IMR-90 (cell line): ENCODE measurements around the gene COMMD1.

Experiments
- POLR2A ChIP-seq: IDR thresholded peaks from 2 replicates; pipeline ENCODE4 v1.6.1; 2012; ENCODE audit warnings: mild to moderate bottlenecking, low read depth, low read length
- TF ChIP-seq, protein P1 (sequence below): conservative IDR thresholded peaks from 2 replicates; pipeline ENCODE4 v1.5.1; 2012; ENCODE audit warnings: mild to moderate bottlenecking, low read depth, low read length, improper control_type of control experiment

DNA sequence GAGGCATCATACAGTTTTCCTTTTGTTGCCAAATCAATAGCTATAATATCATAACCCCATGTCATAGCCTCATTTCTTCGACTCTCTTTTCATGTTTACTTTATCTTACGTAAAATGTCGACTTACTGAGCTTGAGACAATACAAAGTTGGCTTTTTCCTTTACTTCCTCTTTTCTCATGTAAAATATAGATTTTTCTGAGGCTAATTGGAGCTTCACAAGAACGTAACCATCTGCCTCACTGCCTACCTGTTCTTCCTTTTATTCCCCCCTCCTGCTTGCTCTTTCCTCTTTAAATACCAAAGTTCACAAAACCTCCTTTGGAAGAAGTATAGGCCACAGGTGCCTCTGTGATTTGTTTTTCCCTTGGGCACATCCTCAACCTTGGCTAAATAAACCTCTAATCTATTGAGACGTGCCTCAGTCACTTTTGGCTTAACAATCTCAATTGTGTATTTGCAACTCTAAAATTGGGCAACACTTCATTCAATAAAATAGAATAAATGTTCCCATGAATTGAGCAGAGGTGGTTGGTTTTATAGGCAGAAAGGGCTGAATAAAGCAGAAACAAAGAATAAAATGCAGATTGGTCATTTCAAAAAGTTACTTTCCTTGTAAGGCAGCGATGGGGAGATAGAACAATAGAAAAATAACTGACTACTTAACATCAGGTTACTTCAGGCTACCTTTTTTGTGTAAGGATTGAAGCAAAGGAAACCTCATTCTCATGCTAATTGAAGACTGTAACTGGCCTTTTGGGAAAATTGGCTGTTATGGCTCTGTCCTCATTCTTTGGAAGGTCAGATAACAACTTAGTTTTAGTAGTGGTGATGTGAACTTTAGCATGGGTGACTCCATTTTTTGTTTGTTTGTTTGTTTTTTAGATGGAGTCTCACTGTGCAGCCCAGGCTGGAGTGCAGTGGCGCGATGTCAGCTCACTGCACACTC lies 21.3 kb downstream of the COMMD1 start:
- TF ChIP-seq POLR2A, result no peak
- TF ChIP-seq, protein P1, sequence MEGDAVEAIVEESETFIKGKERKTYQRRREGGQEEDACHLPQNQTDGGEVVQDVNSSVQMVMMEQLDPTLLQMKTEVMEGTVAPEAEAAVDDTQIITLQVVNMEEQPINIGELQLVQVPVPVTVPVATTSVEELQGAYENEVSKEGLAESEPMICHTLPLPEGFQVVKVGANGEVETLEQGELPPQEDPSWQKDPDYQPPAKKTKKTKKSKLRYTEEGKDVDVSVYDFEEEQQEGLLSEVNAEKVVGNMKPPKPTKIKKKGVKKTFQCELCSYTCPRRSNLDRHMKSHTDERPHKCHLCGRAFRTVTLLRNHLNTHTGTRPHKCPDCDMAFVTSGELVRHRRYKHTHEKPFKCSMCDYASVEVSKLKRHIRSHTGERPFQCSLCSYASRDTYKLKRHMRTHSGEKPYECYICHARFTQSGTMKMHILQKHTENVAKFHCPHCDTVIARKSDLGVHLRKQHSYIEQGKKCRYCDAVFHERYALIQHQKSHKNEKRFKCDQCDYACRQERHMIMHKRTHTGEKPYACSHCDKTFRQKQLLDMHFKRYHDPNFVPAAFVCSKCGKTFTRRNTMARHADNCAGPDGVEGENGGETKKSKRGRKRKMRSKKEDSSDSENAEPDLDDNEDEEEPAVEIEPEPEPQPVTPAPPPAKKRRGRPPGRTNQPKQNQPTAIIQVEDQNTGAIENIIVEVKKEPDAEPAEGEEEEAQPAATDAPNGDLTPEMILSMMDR, result no peak
